ENCODE results near the gene ROM1. TPM values are rescaled to one million over a fixed set of nuclear protein-coding genes. Genes with fewer than 3 reads are reported as not detected.

ROM1 gene
- total RNA-seq, 2 donors from 2014 or later = 11.4 to 12.6 TPM

GRCh38 chr11:62644220-62644619, 31.2 kb downstream of the ROM1 start:
- no peak overlapping the region for H3K27ac ChIP-seq
- H3K4me3 ChIP-seq = no peak overlapping the region
- H3K9me3 ChIP-seq = no peaks in the 10 kb centered on the region
- peaks cover 18% of the 10 kb centered on the region for H3K36me3 ChIP-seq
- H3K4me1 ChIP-seq (ENCODE audit: control insufficient read depth in 1 of 2, low read depth in 2 of 2) = peaks cover 3 to 23% of the 10 kb centered on the region in 2 donors
- no peak for ATAC-seq (ENCODE audit: insufficient number of reproducible peaks, low FRiP score, low read depth)
- no peaks in the 10 kb centered on the region for H3K27me3 ChIP-seq (replicated peaks; ENCODE audit: insufficient read depth)
- TF ChIP-seq CTCF (IDR thresholded peaks at IDR 0.05) = no peak
- DNase-seq (ENCODE audit: low spot score) = no peak

- DNase-seq (ENCODE audit: low spot score) (no peak), ATAC-seq (ENCODE audit: insufficient number of reproducible peaks, low FRiP score, low read depth) (no peak)
- Histone ChIP-seq H3K36me3 (peaks cover 21% of the 10 kb centered on the region), H3K27ac (peak overlapping the region; percentile 91 to 94), H3K4me3 (peak overlapping the region; percentile 94), H3K27me3 (replicated peaks; ENCODE audit: insufficient read depth) (no peaks in the 10 kb centered on the region), H3K4me1 (ENCODE audit: control insufficient read depth in 1 of 2, low read depth in 2 of 2) (peaks cover 3 to 23% of the 10 kb centered on the region in 2 donors), H3K9me3 (no peaks in the 10 kb centered on the region)
- no peak for TF ChIP-seq CTCF (IDR thresholded peaks at IDR 0.05)
Observed at GRCh38 chr11:62645671-62645945, 32.6 kb downstream of the ROM1 start.

- Histone ChIP-seq H3K4me1 (ENCODE audit: control insufficient read depth in 1 of 2, low read depth in 2 of 2) (peaks cover 3 to 23% of the 10 kb centered on the region in 2 donors), H3K27me3 (replicated peaks; ENCODE audit: insufficient read depth) (no peaks in the 10 kb centered on the region), H3K9me3 (no peaks in the 10 kb centered on the region), H3K4me3 (peak within 1 kb of the TSS; percentile 94), H3K27ac (peak within 1 kb of the TSS; percentile 91 to 94), H3K36me3 (peaks cover 21% of the 10 kb centered on the region)
- TF ChIP-seq CTCF (IDR thresholded peaks at IDR 0.05) = no peak
- DNase-seq (ENCODE audit: low spot score) (peak; percentile 100), ATAC-seq (ENCODE audit: insufficient number of reproducible peaks, low FRiP score, low read depth) (peak; percentile 97)
Observed at GRCh38 chr11:62645946-62646824, 33.1 kb downstream of the ROM1 start, which contains the start of gene GANAB. Gene GANAB (minus strand): TSS chr11:62646613. CDS start chr11:62646599, 14 bp downstream.

GRCh38 chr11:62646825-62647608, 34.0 kb downstream of the ROM1 start:
- Histone ChIP-seq H3K36me3 (peaks cover 21% of the 10 kb centered on the region), H3K27me3 (replicated peaks; ENCODE audit: insufficient read depth) (no peaks in the 10 kb centered on the region), H3K9me3 (no peaks in the 10 kb centered on the region), H3K4me3 (peak overlapping the region; percentile 94), H3K27ac (peak overlapping the region; percentile 34 to 52), H3K4me1 (ENCODE audit: control insufficient read depth in 1 of 2, low read depth in 2 of 2) (peaks cover 8 to 30% of the 10 kb centered on the region in 2 donors)
- ATAC-seq (ENCODE audit: insufficient number of reproducible peaks, low FRiP score, low read depth) = no peak
- no peak for DNase-seq (ENCODE audit: low spot score)
- no peak for TF ChIP-seq CTCF (IDR thresholded peaks at IDR 0.05)

- Histone ChIP-seq H3K27ac (no peak overlapping the region), H3K27me3 (replicated peaks; ENCODE audit: insufficient read depth) (no peaks in the 10 kb centered on the region), H3K4me1 (ENCODE audit: control insufficient read depth in 1 of 2, low read depth in 2 of 2) (peaks cover 12 to 36% of the 10 kb centered on the region in 2 donors), H3K4me3 (no peak overlapping the region), H3K9me3 (no peaks in the 10 kb centered on the region), H3K36me3 (peaks cover 18% of the 10 kb centered on the region)
- TF ChIP-seq CTCF (IDR thresholded peaks at IDR 0.05) = no peak
- DNase-seq (ENCODE audit: low spot score) (no peak), ATAC-seq (ENCODE audit: insufficient number of reproducible peaks, low FRiP score, low read depth) (no peak)
Observed at GRCh38 chr11:62647609-62648005, 34.5 kb downstream of the ROM1 start.

Measured in thoracic aorta (tissue), 2 donors.